NB4 (cell line): ENCODE data around the gene DNAH17.

Experiments used
- CTCF ChIP-seq: IDR thresholded peaks from one replicate; pipeline ENCODE4 v1.5.1; 2012; ENCODE audit warnings: low read depth, low read length
- POLR2A ChIP-seq: IDR thresholded peaks from 2 replicates; pipeline ENCODE4 v1.6.1; 2011; ENCODE audit warnings: mild to moderate bottlenecking; ENCODE audit not compliant: insufficient read length; ENCODE audit errors: extremely low read depth

DNA sequence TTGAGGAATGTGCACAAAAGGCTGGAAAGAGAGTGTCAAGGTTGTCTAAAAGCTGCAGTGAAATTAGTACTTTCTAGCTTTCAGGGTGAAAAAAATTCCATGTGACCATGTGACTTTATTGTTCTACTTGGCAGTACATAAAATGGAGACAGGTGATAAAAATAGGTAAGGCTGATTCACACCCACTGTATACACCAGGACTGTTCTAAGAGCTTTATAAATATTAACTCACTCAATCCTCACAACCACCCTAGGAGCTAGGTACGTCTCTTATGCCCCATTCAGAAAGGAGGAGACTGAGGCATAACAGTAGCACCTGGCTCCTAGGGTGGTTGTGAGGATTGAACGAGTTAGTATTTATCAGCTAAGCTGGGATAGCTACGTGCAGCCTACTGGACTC is 28.2 kb upstream of the DNAH17 start:
- no peak for TF ChIP-seq CTCF
- TF ChIP-seq POLR2A: no peak
